RCC 7860 (cell line): ENCODE data around the gene FGF12.

Experiments
- DNase-seq: peaks from one replicate; pipeline ENCODE4 v3.0.0-alpha.2; 2015; ENCODE audit warnings: low spot score
- FAIRE-seq: peaks from 2 replicates; lab custom pipeline; 2012; peaks lifted over from hg19 to GRCh38; lab: Jason Lieb, UNC

FGF12 gene

DNA sequence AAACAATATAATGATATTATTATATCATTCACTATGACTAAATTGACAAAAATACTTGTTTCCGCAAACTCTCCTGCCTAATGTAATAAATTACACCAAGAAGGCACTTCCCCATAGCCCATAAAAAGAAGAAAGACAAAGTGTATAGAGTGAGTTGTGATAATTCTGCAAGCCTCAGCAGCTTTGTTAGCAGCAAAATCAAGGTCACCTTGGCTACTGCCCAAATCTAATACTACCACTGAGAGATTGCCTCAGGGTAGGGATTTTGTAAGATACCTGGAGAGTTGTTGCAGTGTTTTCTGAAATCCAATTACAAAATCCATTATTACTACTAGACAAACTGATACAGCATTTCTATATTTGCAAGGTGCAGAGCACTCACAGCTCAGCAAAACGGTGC is 503.5 kb downstream of the FGF12 start:
- FAIRE-seq (no peak), DNase-seq (no peak)

DNA sequence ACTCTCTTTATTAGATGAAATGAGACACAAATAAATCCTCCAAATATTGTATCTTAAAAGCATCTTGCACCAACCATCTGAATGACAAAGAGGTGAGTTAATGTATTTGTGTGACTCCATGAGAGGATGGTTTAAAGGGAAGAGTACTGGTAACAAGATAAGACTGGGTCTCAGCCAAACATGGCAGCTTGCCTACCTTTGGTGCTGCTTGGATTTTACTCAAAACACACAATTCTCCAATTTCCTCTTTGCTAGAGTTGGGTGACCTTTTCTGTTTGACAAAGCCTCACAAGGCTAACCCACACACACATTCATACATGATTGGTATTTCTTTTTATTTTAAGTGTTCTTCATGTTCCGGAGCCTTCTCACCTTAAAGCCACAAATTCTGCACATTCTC is 506.4 kb downstream of the FGF12 start:
- no peak for DNase-seq
- no peak for FAIRE-seq

DNA sequence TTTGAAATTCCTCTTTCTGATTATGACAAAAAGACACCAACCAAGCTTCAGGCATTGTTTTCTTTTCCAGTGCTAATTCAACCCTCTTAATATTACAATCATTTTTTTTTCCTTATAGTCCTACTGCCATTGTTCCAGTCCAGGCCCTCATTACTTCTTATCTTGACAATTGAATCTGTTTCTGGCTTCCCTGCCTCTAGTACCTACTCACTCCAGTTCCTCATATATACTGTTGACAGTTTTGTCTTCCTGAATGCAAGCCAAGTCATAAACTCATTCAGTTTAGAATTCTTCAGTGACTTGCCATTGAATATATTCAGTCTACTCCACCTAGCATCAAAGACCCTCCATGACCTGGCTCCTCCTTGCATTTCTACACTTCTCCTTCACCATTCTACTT is 507.4 kb downstream of the FGF12 start:
- no peak for FAIRE-seq

DNA sequence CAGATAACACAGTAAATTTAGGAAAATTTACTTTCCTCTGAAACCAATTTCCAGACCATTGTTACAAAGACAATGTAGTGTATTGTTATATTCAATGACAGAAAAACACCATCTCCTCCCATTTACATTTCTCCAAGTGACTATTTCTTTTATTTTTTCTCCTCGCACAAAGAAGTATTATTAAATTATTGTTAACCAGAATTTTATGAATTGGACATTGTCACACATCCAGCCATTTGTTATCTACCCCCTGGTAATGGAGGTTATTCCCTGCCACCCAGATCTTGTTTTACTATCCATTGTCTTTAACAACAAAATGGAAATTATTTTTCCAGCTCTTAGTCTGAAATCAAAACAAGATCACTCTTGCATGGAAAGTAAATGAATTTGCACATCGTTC is 511.3 kb downstream of the FGF12 start:
- DNase-seq (no peak), FAIRE-seq (no peak)

More for the DNA sequence above, 507.4 kb downstream of the FGF12 start:
- no peak for DNase-seq

DNA sequence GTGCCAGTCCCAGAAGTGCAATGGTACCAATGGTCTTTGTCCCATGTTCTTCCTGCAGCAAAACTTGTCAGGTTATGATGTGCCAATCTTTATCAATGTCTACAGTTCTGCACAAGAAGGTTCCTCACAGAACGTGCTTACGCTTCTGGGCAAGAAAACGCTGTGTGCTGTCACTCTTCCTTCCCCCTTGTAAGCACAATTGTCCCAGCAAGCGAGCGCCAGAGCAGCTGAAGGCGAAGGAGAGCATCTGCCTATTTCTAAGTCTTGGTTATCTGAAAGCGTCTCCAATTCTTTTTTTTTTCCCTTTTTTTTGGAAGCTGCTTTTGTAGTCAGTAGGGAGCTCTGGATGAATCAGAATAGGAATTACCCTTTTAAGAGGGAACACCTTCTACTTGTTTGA is 514.4 kb downstream of the FGF12 start:
- FAIRE-seq, result no peak

DNA sequence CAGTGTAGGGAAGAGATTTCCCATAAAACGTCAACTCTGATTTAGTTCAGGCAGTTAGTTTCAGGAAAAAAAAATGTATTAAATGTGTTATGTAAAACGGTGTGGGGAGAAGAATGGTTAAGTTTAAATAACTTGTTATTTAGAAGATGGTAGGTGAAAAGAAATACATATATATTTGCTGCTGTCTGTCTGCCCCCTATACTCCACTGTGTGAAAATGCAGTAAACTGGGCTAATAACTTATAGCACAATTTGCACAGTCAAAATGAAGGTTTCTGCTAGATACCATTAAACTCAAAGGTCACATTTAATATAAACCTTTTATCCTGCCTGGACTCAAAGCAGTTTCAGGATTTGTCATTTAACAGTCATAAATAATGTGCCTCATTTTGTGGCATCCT is 515.0 kb downstream of the FGF12 start:
- FAIRE-seq (no peak), DNase-seq (no peak)

More for the DNA sequence above, 514.4 kb downstream of the FGF12 start:
- no peak for DNase-seq

DNA sequence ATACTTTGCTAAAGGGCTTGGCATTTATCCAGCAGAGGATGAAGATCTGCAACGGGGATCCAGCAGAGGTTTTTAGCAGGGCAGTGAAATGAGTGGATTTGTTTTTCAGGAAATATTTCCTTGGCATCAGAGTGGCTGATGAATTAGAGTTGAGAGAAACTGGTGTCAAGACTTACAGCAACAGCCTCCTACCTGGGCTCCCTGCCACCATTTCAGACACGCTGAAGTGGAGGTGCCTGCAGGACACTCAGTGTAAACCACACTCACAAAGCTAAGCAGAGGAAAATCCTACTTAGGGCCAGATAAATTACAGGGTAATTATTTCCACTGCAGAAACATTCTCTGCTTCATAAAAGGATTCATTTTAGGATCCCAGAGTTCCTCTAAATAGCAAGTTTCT is 519.7 kb downstream of the FGF12 start:
- FAIRE-seq (no peak), DNase-seq (no peak)

DNA sequence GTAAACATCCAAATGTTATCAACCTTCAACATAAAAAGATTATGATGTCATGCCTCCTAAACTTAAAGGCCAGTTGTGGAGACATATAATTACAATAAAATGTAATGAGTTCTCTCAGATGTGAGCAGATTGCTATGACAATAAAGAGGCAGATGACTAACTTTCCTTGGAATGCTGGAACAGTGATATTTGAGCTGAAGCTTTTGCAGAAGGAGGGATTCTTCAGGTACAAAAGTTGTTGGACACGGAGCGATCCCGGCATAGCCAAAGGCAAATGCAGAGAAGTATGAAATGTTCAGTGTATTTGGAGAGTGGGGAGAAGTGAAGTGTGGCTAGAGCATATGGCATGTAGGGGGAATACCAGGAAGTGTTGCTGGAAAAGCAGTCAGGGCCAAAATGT is 520.1 kb downstream of the FGF12 start:
- peak; percentile 14 for DNase-seq
- no peak for FAIRE-seq

DNA sequence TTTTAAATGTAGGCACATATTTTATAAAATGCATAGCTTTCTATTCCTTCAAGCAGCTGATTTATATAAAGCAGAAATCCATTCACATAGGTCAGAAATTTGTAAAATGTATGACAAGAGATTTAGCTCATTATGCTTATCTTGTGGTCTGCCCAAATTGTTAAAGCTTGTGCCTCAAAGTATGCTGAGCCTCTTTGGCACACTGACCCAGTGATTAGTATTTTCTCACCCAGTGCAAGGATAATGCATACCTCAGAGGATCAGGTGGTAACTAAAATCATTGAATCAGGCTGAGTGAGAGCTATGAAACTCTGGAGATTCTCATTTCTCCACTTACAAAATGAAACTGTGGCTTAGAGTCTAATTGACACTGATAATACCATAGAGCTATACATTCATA is 533.3 kb downstream of the FGF12 start:
- DNase-seq, result no peak
- no peak for FAIRE-seq

DNA sequence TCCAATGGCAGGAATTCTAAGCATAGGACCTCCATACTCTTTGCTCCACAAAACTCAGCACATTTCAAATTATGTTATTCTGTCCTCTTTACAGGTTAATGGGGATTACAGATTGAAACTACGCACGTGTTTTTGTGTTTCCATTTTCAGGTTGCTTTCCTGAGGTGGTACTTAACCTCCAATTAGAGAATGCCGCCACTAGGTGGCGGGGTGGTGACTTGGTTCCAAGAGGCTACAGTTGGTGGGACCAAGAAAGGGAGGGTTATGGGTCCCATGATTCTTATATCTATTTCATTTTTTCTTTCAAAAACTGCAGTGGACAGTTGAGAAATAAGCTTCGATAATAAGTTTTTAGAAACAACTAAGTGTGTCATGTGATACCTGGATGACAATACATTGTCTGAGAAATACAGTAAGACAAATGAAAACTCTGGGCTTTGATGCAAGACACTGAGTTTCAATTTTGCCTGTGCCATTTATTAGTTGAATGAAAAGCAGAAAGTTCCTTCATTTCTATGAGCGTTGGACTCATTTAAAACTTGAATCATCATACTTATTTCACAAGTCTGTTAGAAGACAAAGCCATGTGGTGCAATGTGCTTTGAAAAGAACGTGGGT is 539.0 kb downstream of the FGF12 start:
- DNase-seq (peak; percentile 26), FAIRE-seq (peak; percentile 65)

DNA sequence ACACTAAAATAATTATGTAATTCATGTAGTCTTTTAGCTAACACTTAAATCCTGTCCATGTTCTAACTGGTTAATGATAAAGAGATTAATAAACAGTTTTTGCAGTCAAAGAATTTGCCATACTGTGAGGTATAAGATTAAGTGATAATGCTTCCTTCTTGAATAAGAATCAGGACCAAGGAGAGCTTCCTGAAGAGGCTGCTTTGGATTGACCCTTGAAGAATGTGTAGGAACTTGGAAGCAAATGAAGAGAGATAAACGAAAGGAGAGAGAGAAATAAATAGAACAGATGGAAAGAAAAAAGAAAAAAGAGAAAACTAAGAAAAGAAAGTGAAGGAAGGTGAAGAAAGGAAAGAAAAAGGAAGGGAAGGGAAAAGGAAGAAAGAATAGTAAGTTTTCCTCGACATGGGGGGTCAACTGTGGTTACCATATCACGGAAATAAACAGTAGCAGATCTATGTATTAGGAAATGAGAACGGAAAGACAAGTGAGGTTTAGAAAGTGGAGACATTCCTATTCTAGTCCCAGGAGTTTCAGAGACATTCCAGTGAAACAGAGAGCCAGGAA is 539.8 kb downstream of the FGF12 start:
- no peak for FAIRE-seq

DNA sequence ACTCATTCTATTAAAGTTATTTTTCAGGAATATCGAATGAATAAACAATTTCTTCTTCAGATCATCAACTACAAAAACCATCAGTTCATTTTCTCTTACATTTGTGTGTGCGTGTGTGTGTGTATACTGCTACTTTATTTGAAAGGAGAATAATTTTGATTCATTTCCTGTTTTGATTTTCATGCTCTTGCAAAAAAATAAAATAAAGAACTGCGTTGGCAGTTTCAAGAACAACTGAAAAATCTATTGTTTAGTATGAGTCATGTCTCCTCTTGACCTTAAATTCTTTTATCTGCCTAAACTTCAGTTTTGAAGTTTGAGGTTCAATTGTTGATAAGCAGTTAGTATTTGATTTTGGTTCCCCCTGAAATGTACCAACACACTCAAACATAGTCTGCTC is 540.8 kb downstream of the FGF12 start:
- FAIRE-seq (no peak), DNase-seq (no peak)

More for the DNA sequence above, 539.8 kb downstream of the FGF12 start:
- DNase-seq, result no peak

DNA sequence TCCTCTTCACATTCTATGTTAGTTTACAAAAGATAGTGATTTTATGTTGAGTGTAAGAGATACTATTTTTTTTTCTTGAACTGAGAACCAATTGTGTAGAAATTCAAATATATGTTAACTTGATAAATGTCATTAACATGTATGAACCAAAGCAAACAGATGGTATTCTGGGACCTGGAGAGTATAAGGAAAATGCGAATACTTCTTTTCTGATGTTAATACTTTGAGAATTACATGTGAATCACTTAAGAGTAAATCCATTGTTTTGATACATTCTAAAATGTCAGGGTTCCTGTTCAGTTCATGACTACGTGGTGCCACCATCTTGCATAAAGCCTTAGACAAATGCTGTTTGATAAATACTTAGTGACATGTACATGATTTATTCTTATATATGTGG is 541.3 kb downstream of the FGF12 start:
- no peak for FAIRE-seq
- no peak for DNase-seq

DNA sequence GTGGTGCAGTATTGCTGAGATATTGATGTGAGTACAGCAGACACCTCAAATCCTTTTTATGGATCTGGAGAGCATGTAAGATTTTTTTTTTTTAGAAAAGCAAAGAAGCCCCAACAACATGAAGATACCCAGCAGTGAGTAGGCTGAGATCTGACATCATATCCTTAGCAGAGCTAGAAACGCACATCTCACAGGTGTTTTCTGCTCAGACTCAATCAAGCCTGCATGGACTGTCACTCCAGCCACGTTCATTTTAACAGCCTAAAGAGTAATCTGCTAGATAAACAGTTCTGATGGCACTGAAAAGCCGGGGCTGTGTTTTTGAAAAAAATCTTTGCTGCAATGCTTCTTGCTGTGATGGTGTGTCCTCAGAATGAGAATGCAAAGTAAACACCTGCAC is 544.2 kb downstream of the FGF12 start:
- DNase-seq (no peak), FAIRE-seq (no peak)

DNA sequence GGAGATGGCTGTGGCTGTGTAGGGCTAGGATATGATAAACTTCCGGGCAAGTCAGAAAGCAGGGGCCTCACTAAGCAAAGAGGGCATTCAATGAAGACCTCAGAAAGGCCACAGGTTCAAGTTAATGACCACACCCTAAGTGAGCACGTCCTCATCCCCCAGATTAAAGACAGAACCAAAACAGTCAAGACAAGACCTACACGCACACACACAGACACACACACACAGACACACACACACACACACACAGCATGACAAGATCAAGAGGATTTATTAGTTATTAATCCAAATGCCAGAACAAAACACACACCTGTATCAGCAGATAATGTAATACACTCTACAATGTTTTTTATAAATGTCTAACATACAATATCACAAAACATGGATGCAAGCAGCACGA is 546.2 kb downstream of the FGF12 start:
- FAIRE-seq, result no peak

DNA sequence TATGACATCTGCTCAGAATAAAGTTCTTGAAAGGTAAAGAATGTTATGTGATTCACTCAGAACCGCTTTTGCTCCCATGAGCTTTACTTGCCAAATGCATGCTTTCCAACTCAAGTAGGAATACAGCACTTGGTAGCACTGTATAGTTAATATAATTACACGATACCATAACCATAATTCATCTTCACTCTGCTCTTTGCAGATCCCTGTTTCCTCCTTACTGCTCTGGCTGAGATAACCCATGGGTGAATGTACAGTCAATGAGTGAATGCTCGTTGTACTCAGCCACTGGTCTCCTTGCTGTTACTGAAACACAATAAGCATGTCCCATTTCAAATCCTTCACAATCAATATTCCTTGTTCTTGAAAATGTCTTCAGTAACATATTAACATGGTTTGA is 550.0 kb downstream of the FGF12 start:
- FAIRE-seq (no peak), DNase-seq (no peak)

More for the DNA sequence above, 546.2 kb downstream of the FGF12 start:
- DNase-seq, result no peak

DNA sequence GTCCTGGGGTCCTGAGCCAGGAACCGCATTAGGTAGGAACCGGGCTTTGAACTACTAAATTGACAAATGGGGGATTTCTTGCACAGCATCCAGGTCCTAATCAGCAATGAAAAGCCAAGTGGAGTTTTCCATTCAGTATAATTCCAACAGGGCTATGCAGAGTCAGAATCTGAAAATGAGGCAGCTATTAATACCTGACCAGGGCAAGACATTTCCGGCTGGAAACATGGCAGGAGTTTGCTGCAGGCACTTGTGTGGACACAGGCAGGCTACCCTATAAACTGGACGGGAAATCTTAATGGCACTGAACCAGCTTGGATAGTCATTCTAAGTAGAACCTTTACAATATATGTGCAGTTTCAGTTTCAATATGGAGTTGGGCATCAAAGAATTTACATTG is 553.1 kb downstream of the FGF12 start:
- FAIRE-seq, result no peak

DNA sequence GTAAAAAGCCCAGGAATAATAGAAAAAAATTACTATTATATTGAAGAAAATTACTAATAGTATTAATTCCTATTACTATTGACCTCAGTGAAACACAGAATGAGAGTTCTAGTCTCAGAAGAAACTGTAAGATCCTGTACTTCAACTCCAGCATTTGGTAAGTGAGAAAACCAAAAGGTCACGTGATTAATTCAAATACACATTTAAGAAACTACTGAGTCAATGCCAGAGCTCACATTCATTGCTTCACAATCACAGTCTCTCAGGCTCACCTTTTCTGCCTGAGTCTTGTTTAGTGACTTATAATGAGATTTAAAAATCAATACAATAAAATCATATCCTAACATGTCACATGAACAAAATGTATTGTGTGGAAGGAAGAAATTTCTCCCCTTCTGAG is 556.1 kb downstream of the FGF12 start:
- DNase-seq, result no peak
- no peak for FAIRE-seq

More for the DNA sequence above, 553.1 kb downstream of the FGF12 start:
- no peak for DNase-seq

DNA sequence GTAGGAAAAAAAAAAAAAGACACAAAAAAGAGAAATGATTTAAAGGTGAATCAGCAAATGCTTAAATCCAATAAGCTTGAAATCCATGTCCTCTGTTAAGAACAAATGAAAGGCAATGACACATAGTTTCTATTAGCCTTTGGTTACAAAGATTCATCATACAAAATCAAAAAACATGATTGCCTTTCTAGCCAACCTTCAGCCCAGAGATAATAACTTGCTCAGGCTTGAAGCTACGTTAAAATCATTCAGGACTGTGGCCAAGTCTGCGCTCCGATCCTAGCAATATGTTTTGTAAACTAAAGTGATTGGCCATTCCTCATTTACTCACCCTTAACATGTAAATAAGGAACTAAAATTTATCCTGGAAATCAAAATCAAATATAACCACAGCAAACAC is 556.7 kb downstream of the FGF12 start:
- FAIRE-seq, result no peak
- DNase-seq, result no peak

DNA sequence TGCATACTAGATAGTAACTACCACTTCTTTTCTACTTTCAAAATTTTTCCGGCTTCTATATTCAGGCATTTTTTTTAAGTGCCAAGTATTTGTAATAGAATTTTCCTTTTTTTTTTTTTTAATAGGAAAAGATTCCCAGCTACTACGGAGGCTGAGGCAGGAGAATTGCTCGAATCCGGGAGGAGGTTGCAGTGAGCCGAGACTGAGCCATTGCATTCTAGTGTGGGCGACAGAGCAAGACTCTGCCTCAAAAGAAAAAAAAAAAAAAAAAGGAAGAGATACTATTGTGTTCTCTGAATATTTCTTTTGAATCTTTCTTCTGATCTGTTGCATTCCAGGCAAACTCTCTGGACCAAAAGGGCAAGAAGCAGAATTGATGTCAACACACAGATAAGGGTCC is 557.3 kb downstream of the FGF12 start:
- DNase-seq (no peak), FAIRE-seq (no peak)

DNA sequence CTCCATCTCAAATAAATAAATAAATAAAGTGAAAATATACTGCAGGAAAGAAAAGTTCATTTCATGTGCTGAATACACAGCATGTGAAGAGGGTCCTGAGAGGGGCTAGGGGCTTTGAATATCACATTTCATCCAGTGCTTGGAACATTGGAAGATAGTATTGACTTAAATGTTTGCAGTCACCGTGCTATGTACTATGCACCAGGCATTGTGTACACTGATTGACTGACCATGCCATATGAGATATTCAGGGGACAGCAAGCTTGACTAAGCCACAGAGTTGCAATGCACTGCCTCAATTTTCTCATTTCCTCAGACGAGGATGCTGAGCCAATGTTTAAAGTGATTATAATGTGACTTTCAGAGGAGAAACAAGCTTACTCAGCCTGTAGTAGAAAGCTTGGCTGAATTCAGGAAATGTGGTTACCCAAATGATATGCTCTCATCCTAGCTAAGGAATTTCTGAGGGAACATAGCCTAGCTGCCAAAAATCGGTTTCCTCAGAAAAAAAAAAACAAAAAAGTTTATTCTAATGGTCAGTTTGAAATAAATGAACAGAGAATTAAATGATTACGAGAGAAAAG is 557.9 kb downstream of the FGF12 start:
- DNase-seq (peak; percentile 39), FAIRE-seq (peak; percentile 77)

DNA sequence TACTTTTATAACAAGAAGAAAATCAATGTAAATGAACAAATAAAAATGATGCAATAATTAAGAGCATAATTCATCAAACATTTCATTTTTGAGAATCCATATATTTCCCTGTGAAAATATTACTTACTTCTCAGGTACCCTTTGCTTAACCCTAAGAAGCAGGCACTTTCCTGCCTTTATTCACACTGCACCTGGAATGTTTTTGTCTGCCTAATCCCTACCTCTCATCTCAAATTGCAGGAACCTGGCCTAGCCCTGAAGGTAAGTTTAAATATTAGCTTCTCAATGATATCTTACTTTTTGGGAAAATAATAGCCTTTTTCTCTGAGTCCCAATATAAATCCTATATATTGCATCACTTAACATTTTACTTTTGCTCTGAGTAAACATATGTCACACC is 559.1 kb downstream of the FGF12 start:
- FAIRE-seq (no peak), DNase-seq (no peak)

DNA sequence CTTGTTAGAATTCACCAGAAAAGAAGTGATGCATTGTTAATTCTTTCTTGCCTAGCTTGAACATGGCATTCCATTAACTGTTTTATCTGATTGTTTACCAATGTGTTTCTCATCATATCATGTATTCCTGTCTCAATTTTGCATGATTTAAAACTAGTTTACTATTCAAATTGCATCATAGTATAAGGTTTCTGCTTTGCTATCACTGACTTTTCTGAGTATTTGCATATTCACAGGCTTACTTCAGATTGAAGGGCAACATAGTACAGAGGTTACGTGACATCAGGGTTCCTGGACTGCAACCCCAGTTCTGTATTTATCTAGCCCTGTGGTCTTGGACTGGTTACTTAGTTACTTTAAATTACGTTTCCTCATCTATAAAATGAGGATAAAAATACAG is 561.8 kb downstream of the FGF12 start:
- no peak for FAIRE-seq
- DNase-seq, result no peak
